Measurements from ENCODE around the gene GRK5.
"Not testable (repeated sequence)": the region's sequence is repeated elsewhere in the genome, so short reads cannot be mapped to it uniquely, and the experiment has no call there.

GRK5 gene

GRCh38 chr10:119273413-119273812 is 66.0 kb downstream of the GRK5 start:
- peaks cover 45% of the 10 kb centered on the region for H3K4me1 ChIP-seq (ENCODE audit: insufficient read depth, low read length, poor library complexity, severe bottlenecking)
- no peak overlapping the region for H3K4me2 ChIP-seq (ENCODE audit: low read depth, low read length, poor library complexity, severe bottlenecking)

GRCh38 chr10:119274519-119275045 is 67.2 kb downstream of the GRK5 start:
- Histone ChIP-seq H3F3A (ENCODE audit: low read depth) (no peaks in the 10 kb centered on the region), H3K9me3 (ENCODE audit: insufficient read depth, low read depth, low read length) (no peaks in the 10 kb centered on the region), H3K79me2 (ENCODE audit: insufficient read depth, low read length) (peaks cover 25% of the 10 kb centered on the region; the same call in 1 of the 2 replicates), H3K4me1 (ENCODE audit: insufficient read depth, low read length, poor library complexity, severe bottlenecking) (peaks cover 34% of the 10 kb centered on the region), H4K20me1 (ENCODE audit: insufficient read depth, low read length, poor library complexity, severe bottlenecking) (no peaks in the 10 kb centered on the region), H2AFZ (ENCODE audit: low read length) (no peak overlapping the region), H3K36me3 (ENCODE audit: insufficient read depth, low read length) (no peaks in the 10 kb centered on the region), H3K9ac (ENCODE audit: low read depth, low read length, poor library complexity, severe bottlenecking) (no peak overlapping the region), H3K9me2 (replicated peaks; ENCODE audit: low read depth, low read length) (no peaks in the 10 kb centered on the region), H3K4me3 (ENCODE audit: low read length, poor library complexity, severe bottlenecking) (no peak overlapping the region), H3K4me2 (ENCODE audit: low read depth, low read length, poor library complexity, severe bottlenecking) (no peak overlapping the region), H3K27me3 (ENCODE audit: insufficient read depth, low read length, poor library complexity, severe bottlenecking) (no peaks in the 10 kb centered on the region)
- TF ChIP-seq CTCF (conservative IDR thresholded peaks at IDR 0.05; ENCODE audit: low read length), result no peak

More at GRCh38 chr10:119273413-119273812, 66.0 kb downstream of the GRK5 start:
- H3F3A ChIP-seq (ENCODE audit: low read depth), result no peaks in the 10 kb centered on the region
- H3K79me2 ChIP-seq (ENCODE audit: insufficient read depth, low read length), result peaks cover 25% of the 10 kb centered on the region; the same call in 1 of the 2 replicates
- H2AFZ ChIP-seq (ENCODE audit: low read length), result no peak overlapping the region
- H3K4me3 ChIP-seq (ENCODE audit: low read length, poor library complexity, severe bottlenecking), result no peak overlapping the region
- no peaks in the 10 kb centered on the region for H3K36me3 ChIP-seq (ENCODE audit: insufficient read depth, low read length)
- H3K9ac ChIP-seq (ENCODE audit: low read depth, low read length, poor library complexity, severe bottlenecking), result no peak overlapping the region
- H3K9me3 ChIP-seq (ENCODE audit: insufficient read depth, low read depth, low read length), result no peaks in the 10 kb centered on the region
- H3K9me2 ChIP-seq (replicated peaks; ENCODE audit: low read depth, low read length), result no peaks in the 10 kb centered on the region
- H3K27me3 ChIP-seq (ENCODE audit: insufficient read depth, low read length, poor library complexity, severe bottlenecking), result no peaks in the 10 kb centered on the region
- H4K20me1 ChIP-seq (ENCODE audit: insufficient read depth, low read length, poor library complexity, severe bottlenecking), result no peaks in the 10 kb centered on the region
- TF ChIP-seq CTCF (conservative IDR thresholded peaks at IDR 0.05; ENCODE audit: low read length), result no peak
- no peak for TF ChIP-seq EZH2phosphoT487 (IDR thresholded peaks at IDR 0.05; ENCODE audit: borderline replicate concordance)

- H3K9ac ChIP-seq (ENCODE audit: low read depth, low read length, poor library complexity, severe bottlenecking), result no peak overlapping the region
- H3K9me2 ChIP-seq (replicated peaks; ENCODE audit: low read depth, low read length), result no peaks in the 10 kb centered on the region
These were observed 67.7 kb downstream of the GRK5 start for GRCh38 chr10:119275085-119275484.

GRCh38 chr10:119276194-119276593 is 68.8 kb downstream of the GRK5 start:
- not testable (repeated sequence) for H3K4me2 ChIP-seq (ENCODE audit: low read depth, low read length, poor library complexity, severe bottlenecking); H3K9me2 ChIP-seq (replicated peaks; ENCODE audit: low read depth, low read length); H3K9ac ChIP-seq (ENCODE audit: low read depth, low read length, poor library complexity, severe bottlenecking); H3F3A ChIP-seq (ENCODE audit: low read depth); H3K9me3 ChIP-seq (ENCODE audit: insufficient read depth, low read depth, low read length); H3K4me3 ChIP-seq (ENCODE audit: low read length, poor library complexity, severe bottlenecking); H2AFZ ChIP-seq (ENCODE audit: low read length); H3K36me3 ChIP-seq (ENCODE audit: insufficient read depth, low read length); H4K20me1 ChIP-seq (ENCODE audit: insufficient read depth, low read length, poor library complexity, severe bottlenecking); H3K27me3 ChIP-seq (ENCODE audit: insufficient read depth, low read length, poor library complexity, severe bottlenecking)
- Histone ChIP-seq H3K4me1 (ENCODE audit: insufficient read depth, low read length, poor library complexity, severe bottlenecking) (peaks cover 26% of the 10 kb centered on the region), H3K79me2 (ENCODE audit: insufficient read depth, low read length) (peaks cover 12% of the 10 kb centered on the region; the same call in 1 of the 2 replicates)

More at GRCh38 chr10:119275085-119275484, 67.7 kb downstream of the GRK5 start:
- Histone ChIP-seq H4K20me1 (ENCODE audit: insufficient read depth, low read length, poor library complexity, severe bottlenecking) (no peaks in the 10 kb centered on the region), H3K79me2 (ENCODE audit: insufficient read depth, low read length) (peaks cover 21% of the 10 kb centered on the region; the same call in 1 of the 2 replicates), H3K36me3 (ENCODE audit: insufficient read depth, low read length) (no peaks in the 10 kb centered on the region), H3K4me3 (ENCODE audit: low read length, poor library complexity, severe bottlenecking) (no peak overlapping the region), H3K4me1 (ENCODE audit: insufficient read depth, low read length, poor library complexity, severe bottlenecking) (peaks cover 29% of the 10 kb centered on the region), H3K4me2 (ENCODE audit: low read depth, low read length, poor library complexity, severe bottlenecking) (no peak overlapping the region), H3F3A (ENCODE audit: low read depth) (no peaks in the 10 kb centered on the region), H2AFZ (ENCODE audit: low read length) (no peak overlapping the region), H3K9me3 (ENCODE audit: insufficient read depth, low read depth, low read length) (no peaks in the 10 kb centered on the region), H3K27me3 (ENCODE audit: insufficient read depth, low read length, poor library complexity, severe bottlenecking) (no peaks in the 10 kb centered on the region)
- TF ChIP-seq EZH2phosphoT487 (IDR thresholded peaks at IDR 0.05; ENCODE audit: borderline replicate concordance), result no peak
- no peak for TF ChIP-seq CTCF (conservative IDR thresholded peaks at IDR 0.05; ENCODE audit: low read length)

Measured in Loucy (cell line).